Skeletal muscle satellite cell (primary cell): Measurements from ENCODE around the gene SBF1. TPM values are rescaled to one million over a fixed set of nuclear protein-coding genes. Genes with fewer than 3 reads are reported as not detected.
A peak's percentile ranks its signal among the peaks of the same experiment; 100 is the strongest.
"Not testable (repeated sequence)": the region's sequence is repeated elsewhere in the genome, so short reads cannot be mapped to it uniquely, and the experiment has no call there.

Experiments
- H3K27me3 ChIP-seq: 2 replicates; pipeline ENCODE4 v1.7.0; 2013; ENCODE audit warnings: low read length; ENCODE audit not compliant: control insufficient read depth, insufficient read depth
- H3K36me3 ChIP-seq: 2 replicates; pipeline ENCODE4 v1.7.0; 2013; ENCODE audit warnings: mild to moderate bottlenecking, control low read depth, low read length; ENCODE audit not compliant: insufficient read depth
- H3K4me1 ChIP-seq: 2 replicates; pipeline ENCODE4 v1.7.0; 2013; ENCODE audit warnings: low read length; ENCODE audit not compliant: control insufficient read depth, insufficient read depth
- H3K4me2 ChIP-seq: 2 replicates; pipeline ENCODE4 v1.7.0; 2013; ENCODE audit warnings: mild to moderate bottlenecking, low read length
- H3K4me3 ChIP-seq: 2 replicates; pipeline ENCODE4 v1.7.0; 2013; ENCODE audit warnings: low read length
- H3K9ac ChIP-seq: 2 replicates; pipeline ENCODE4 v1.7.0; 2013; ENCODE audit warnings: mild to moderate bottlenecking, low read depth, low read length, moderate library complexity
- H3K9me3 ChIP-seq: replicated peaks from 2 replicates; pipeline ENCODE4 v1.7.0; 2013; ENCODE audit warnings: mild to moderate bottlenecking, control low read depth, low read length
- total RNA-seq: library from RNA; depleted of rRNA; stranded (reverse); fragments of >200 nt; gene quantifications from 2 replicates; pipeline ENCODE4 v1.2.3, GENCODE V29; 2012; rRNA removed

SBF1 gene
- total RNA-seq = 62.9 and 71.0 TPM in 2 replicates

- peak within 1 kb of the TSS; percentile 100 for H3K4me2 ChIP-seq
- peak within 1 kb of the TSS; percentile 87 for H3K4me3 ChIP-seq
- peak within 1 kb of the TSS; percentile 86 for H3K9ac ChIP-seq
- peaks cover 4% of the 10 kb centered on the region for H3K27me3 ChIP-seq
- peaks cover 36% of the 10 kb centered on the region for H3K4me1 ChIP-seq
- H3K36me3 ChIP-seq = no peaks in the 10 kb centered on the region
- no peaks in the 10 kb centered on the region for H3K9me3 ChIP-seq
These were observed at the start of gene SBF1 for GRCh38 chr22:50474710-50475651. TSS of gene SBF1 (minus strand) at chr22:50475035. CDS start at chr22:50474840, 195 bp downstream.

- Histone ChIP-seq H3K27me3 (no peaks in the 10 kb centered on the region), H3K4me1 (peaks cover 26% of the 10 kb centered on the region), H3K9me3 (no peaks in the 10 kb centered on the region), H3K9ac (peak overlapping the region; percentile 91), H3K4me2 (peak overlapping the region; percentile 93), H3K4me3 (peak overlapping the region; percentile 83), H3K36me3 (peaks cover 38% of the 10 kb centered on the region)
These were observed 49.2 kb upstream of the SBF1 start for GRCh38 chr22:50523806-50524675.

GRCh38 chr22:50523458-50523805 lies 48.6 kb upstream of the SBF1 start:
- Histone ChIP-seq H3K36me3 (peaks cover 42% of the 10 kb centered on the region), H3K9me3 (no peaks in the 10 kb centered on the region), H3K4me2 (peak overlapping the region; percentile 93), H3K9ac (no peak overlapping the region), H3K4me3 (no peak overlapping the region), H3K4me1 (peaks cover 26% of the 10 kb centered on the region), H3K27me3 (no peaks in the 10 kb centered on the region)

GRCh38 chr22:50522806-50523438 lies 48.1 kb upstream of the SBF1 start:
- Histone ChIP-seq H3K4me2 (no peak overlapping the region), H3K9ac (no peak overlapping the region), H3K27me3 (no peaks in the 10 kb centered on the region), H3K4me3 (no peak overlapping the region), H3K36me3 (peaks cover 47% of the 10 kb centered on the region), H3K4me1 (peaks cover 26% of the 10 kb centered on the region), H3K9me3 (no peaks in the 10 kb centered on the region)

- Histone ChIP-seq H3K4me3 (no peak overlapping the region), H3K9me3 (no peaks in the 10 kb centered on the region), H3K4me1 (peaks cover 23% of the 10 kb centered on the region), H3K36me3 (peaks cover 53% of the 10 kb centered on the region), H3K27me3 (no peaks in the 10 kb centered on the region), H3K9ac (no peak overlapping the region), H3K4me2 (no peak overlapping the region)
These were observed 47.5 kb upstream of the SBF1 start for GRCh38 chr22:50522208-50522805.

- Histone ChIP-seq H3K4me3 (no peak overlapping the region), H3K4me1 (peaks cover 17% of the 10 kb centered on the region), H3K27me3 (no peaks in the 10 kb centered on the region), H3K36me3 (peaks cover 59% of the 10 kb centered on the region), H3K4me2 (no peak overlapping the region), H3K9me3 (no peaks in the 10 kb centered on the region), H3K9ac (no peak overlapping the region)
These were observed 46.9 kb upstream of the SBF1 start for GRCh38 chr22:50521710-50522109.

GRCh38 chr22:50520826-50521453 lies 46.1 kb upstream of the SBF1 start:
- peaks cover 15% of the 10 kb centered on the region for H3K4me1 ChIP-seq
- no peaks in the 10 kb centered on the region for H3K9me3 ChIP-seq
- H3K36me3 ChIP-seq = peaks cover 63% of the 10 kb centered on the region
- H3K4me2 ChIP-seq = no peak overlapping the region
- H3K27me3 ChIP-seq = no peaks in the 10 kb centered on the region
- H3K9ac ChIP-seq = no peak overlapping the region
- no peak overlapping the region for H3K4me3 ChIP-seq

GRCh38 chr22:50520184-50520583 lies 45.3 kb upstream of the SBF1 start:
- H3K9ac ChIP-seq, H3K27me3 ChIP-seq, H3K4me2 ChIP-seq, H3K4me3 ChIP-seq, H3K9me3 ChIP-seq: not testable (repeated sequence)
- peaks cover 15% of the 10 kb centered on the region for H3K4me1 ChIP-seq
- H3K36me3 ChIP-seq = peaks cover 63% of the 10 kb centered on the region

- H3K4me3 ChIP-seq = no peak overlapping the region
- no peak overlapping the region for H3K9ac ChIP-seq
- H3K27me3 ChIP-seq = no peaks in the 10 kb centered on the region
- H3K4me1 ChIP-seq = peaks cover 7% of the 10 kb centered on the region
- no peaks in the 10 kb centered on the region for H3K9me3 ChIP-seq
- peaks cover 59% of the 10 kb centered on the region for H3K36me3 ChIP-seq
- H3K4me2 ChIP-seq = no peak overlapping the region
These were observed 44.3 kb upstream of the SBF1 start for GRCh38 chr22:50519151-50519550.

GRCh38 chr22:50518606-50519005 lies 43.8 kb upstream of the SBF1 start:
- H3K36me3 ChIP-seq = peaks cover 54% of the 10 kb centered on the region
- H3K9ac ChIP-seq = no peak overlapping the region
- H3K4me1 ChIP-seq = peaks cover 1% of the 10 kb centered on the region
- no peaks in the 10 kb centered on the region for H3K27me3 ChIP-seq
- H3K9me3 ChIP-seq = no peaks in the 10 kb centered on the region
- no peak overlapping the region for H3K4me3 ChIP-seq
- no peak overlapping the region for H3K4me2 ChIP-seq
